Measurements from ENCODE around the gene PSMD12. TPM values are rescaled to one million over a fixed set of nuclear protein-coding genes. Genes with fewer than 3 reads are reported as not detected.
"Not testable (repeated sequence)": the region's sequence is repeated elsewhere in the genome, so short reads cannot be mapped to it uniquely, and the experiment has no call there.

The PSMD12 gene
- total RNA-seq, 1 donor from 2014 or later: 20.2 TPM

DNA sequence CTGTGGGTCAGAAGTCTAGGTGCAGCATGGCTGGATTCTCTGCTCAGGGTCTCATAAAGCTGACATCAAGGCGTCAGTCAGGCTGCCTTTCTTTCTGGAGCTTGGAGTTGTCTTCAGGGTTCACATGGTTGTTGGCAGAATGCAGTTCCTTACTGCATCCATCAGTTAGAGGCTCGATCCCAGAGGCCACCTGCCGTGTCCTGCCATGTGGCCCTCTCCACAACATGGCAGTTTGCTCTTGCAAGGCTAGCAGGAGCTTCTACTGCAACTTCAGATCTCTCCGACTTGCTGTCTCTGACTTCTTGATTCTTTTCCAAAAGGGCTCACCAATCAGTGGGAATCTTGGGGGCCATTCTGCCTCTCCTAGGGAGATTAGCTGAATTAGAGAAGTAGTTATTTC lies 22.6 kb upstream of the PSMD12 start:
- no peak overlapping the region for H3K4me3 ChIP-seq (ENCODE audit: low read depth, low read length)
- no peak for DNase-seq (ENCODE audit: low read depth)
- TF ChIP-seq, protein P1, sequence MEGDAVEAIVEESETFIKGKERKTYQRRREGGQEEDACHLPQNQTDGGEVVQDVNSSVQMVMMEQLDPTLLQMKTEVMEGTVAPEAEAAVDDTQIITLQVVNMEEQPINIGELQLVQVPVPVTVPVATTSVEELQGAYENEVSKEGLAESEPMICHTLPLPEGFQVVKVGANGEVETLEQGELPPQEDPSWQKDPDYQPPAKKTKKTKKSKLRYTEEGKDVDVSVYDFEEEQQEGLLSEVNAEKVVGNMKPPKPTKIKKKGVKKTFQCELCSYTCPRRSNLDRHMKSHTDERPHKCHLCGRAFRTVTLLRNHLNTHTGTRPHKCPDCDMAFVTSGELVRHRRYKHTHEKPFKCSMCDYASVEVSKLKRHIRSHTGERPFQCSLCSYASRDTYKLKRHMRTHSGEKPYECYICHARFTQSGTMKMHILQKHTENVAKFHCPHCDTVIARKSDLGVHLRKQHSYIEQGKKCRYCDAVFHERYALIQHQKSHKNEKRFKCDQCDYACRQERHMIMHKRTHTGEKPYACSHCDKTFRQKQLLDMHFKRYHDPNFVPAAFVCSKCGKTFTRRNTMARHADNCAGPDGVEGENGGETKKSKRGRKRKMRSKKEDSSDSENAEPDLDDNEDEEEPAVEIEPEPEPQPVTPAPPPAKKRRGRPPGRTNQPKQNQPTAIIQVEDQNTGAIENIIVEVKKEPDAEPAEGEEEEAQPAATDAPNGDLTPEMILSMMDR (conservative IDR thresholded peaks at IDR 0.05; ENCODE audit: low read depth, low read length): no peak

DNA sequence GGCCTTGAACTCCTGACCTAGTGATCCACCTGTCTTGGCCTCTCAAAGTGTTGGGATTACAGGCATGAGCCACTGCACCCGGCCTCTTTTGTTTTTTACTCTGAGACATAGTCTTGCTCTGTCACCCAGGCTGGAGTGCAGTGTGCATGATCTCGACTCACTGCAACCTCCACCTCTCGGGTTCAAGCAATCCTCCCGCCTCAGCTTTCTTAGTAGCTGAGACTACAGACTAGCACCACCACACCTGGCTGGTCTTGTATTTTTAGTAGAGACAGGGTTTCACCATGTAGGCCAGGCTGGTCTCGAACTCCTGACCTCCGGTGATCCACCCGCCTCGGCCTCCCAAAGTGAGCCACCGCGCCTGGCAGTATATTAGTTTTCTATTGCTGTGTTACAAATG lies 22.2 kb upstream of the PSMD12 start:
- not testable (repeated sequence) for DNase-seq (ENCODE audit: low read depth); H3K4me3 ChIP-seq (ENCODE audit: low read depth, low read length)

DNA sequence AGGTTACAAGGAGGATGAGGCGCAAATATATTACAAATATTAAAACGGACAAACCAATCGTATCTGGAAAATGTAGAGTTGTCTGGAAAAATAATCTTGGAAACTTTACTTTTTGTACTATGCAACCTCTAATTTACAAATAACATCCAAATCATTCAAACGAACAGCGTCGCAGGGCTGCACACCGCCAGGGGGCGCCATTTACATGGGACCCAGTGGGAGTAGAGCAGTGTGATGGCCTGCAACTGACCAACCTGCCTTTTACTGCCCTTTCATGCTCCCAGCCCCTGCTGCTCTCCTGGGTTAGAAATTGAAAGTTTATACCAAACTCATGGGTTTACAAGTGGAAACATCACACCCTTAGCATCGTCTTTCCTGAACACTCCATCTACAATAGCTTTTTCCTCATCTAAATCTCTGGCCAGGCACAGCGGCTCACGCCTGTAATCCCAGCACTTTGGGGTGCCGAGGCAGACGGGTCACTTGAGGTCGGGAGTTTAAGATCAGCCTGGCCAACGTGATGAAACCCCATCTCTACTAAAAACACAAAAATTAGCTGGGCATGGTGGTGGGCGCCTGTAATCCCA lies 20.7 kb upstream of the PSMD12 start:
- DNase-seq (ENCODE audit: low read depth): no peak
- TF ChIP-seq, protein P1 (conservative IDR thresholded peaks at IDR 0.05; ENCODE audit: low read depth, low read length): peak; percentile 96

GRCh38 chr17:67385122-67385988 lies 19.0 kb upstream of the PSMD12 start:
- TF ChIP-seq, protein P1 (conservative IDR thresholded peaks at IDR 0.05; ENCODE audit: low read depth, low read length): no peak
- no peak for DNase-seq (ENCODE audit: low read depth)
- H3K4me3 ChIP-seq (ENCODE audit: low read depth, low read length): no peak overlapping the region

More for the DNA sequence above, 20.7 kb upstream of the PSMD12 start:
- no peak overlapping the region for H3K4me3 ChIP-seq (ENCODE audit: low read depth, low read length)

DNA sequence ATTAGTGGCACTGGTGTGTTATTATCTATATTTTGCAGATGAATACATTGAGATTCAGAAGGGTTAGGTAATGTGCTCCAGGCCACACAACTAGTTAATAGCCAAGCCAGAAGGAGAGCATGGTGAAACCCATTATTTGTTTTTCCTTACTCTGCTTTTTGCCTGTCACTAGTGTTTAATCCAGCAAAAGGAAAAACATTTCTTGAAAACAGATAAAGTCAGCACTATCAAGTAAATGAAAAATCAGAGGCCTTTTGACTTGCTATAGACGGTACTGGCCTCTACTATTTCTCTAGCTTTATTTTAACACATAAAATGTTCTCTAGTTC lies 15.5 kb upstream of the PSMD12 start:
- H3K4me3 ChIP-seq (ENCODE audit: low read depth, low read length): no peak overlapping the region
- TF ChIP-seq, protein P1 (conservative IDR thresholded peaks at IDR 0.05; ENCODE audit: low read depth, low read length): no peak
- DNase-seq (ENCODE audit: low read depth): no peak

DNA sequence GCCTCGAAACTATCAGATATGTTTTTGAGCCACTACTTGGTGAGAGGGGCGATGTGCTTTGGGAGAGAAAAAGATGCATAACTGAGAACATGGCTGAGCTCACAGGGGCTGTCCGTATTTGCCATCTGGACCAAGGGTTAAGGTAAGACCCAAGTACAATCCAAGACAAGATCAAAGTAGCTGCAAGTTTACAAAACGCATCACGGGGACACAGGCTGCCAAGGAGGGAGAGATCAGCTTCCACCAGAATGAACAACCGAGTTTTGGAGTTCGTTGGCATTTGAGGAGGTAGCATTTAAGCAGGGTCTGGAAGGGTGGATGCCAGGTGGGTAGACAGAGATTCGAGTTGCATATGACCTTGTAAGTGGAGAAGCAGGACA lies 12.9 kb upstream of the PSMD12 start:
- peak overlapping the region; percentile 95 for H3K4me3 ChIP-seq (ENCODE audit: low read depth, low read length)
- no peak for DNase-seq (ENCODE audit: low read depth)
- TF ChIP-seq, protein P1 (conservative IDR thresholded peaks at IDR 0.05; ENCODE audit: low read depth, low read length): no peak

DNA sequence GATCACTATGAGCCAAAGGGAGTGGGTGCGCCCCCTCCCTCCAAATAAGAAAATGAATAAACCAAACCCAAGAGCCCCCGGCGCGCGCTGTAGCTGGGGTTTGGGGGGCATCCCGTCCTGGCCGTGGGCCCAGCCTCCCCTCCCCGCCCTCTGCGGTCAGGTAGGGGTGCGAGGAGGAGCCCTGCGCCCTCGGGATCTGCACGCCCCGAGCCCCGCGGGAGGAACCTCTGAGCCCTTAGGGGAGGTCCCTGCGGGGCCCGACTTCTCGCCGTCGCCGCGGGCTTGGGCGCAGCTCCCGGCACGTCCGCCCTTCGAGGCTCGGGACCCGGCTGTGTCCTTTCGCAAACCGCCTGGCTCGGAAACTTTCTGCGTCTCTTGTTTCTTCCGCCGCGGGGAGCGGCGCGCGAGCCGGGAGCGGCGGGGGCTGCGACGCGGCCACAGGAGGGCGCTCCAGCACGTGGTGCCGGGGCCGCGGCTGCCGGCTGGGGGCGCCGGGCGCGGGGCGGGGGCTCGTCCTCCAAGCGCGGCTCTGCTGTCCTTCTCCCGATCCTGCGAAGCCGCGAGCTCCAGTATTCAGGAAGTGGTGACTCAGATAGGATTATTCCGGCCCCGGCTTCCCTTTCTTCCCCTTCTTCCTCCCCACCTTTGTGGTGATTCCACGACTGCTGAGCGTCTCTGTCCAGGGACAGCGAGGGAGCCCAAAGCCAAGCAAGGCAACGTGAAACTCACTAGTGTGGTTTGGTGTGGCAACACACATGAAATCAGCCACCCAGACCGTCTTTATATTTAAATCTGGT lies 12.3 kb upstream of the PSMD12 start:
- no peak for DNase-seq (ENCODE audit: low read depth)
- peak overlapping the region; percentile 95 for H3K4me3 ChIP-seq (ENCODE audit: low read depth, low read length)
- TF ChIP-seq, protein P1 (conservative IDR thresholded peaks at IDR 0.05; ENCODE audit: low read depth, low read length): peak; percentile 52
